CD4-positive, alpha-beta T cell treated with Interleukin-15 for 4 hours (primary cell): ENCODE data around the gene FZD2.
"Not testable (repeated sequence)": the region's sequence is repeated elsewhere in the genome, so short reads cannot be mapped to it uniquely, and the experiment has no call there.

Experiments
- DNase-seq: peaks from one replicate; pipeline ENCODE4 v3.0.0-alpha.2; 2020; ENCODE audit warnings: low spot score

The FZD2 gene

GRCh38 chr17:44575403-44575802 lies 18.1 kb downstream of the FZD2 start:
- DNase-seq = no peak

DNA sequence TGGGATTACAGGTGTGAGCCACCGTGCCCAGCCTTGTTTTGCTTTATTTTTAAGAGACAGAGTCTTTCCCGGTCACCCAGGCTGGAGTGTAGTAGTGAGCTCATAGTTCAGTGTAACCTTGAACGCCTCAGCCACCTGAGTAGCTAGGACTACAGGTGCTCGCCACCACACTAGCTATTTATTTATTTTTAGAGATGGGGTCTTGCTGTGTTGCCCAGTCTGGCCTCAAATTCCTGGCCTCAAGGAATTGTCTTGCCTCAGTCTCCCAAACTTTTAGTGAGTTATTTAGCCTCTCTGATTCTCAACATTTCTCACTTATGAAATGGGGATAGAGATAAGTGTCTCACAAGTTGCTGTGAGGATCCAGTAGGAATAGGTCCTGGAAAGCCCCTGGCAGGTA lies 21.7 kb downstream of the FZD2 start:
- DNase-seq = no peak

GRCh38 chr17:44581868-44582267 lies 24.6 kb downstream of the FZD2 start:
- no peak for DNase-seq

- DNase-seq = no peak
Observed at GRCh38 chr17:44584443-44584842, 27.2 kb downstream of the FZD2 start.

DNA sequence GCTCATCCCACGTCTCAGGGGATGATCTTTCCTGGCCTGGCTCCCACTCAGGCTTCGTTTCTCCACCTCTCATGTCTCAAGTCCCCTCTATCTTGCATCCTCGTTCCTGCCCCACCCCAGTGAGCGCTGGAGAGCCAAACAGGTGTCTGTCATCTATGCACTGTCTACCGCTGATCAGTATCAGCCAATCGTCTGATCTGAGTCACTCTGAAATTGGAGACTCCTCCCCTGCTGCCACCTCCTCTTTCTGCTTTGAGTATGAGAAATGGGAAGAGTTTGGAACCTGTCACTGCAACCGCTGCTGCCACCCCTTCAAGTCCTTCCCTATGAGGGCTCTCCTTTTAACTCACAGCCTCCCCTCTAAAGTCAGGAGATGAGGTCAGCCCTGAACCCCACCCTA lies 28.0 kb downstream of the FZD2 start:
- no peak for DNase-seq

GRCh38 chr17:44587339-44587738 lies 30.1 kb downstream of the FZD2 start:
- DNase-seq = no peak

DNA sequence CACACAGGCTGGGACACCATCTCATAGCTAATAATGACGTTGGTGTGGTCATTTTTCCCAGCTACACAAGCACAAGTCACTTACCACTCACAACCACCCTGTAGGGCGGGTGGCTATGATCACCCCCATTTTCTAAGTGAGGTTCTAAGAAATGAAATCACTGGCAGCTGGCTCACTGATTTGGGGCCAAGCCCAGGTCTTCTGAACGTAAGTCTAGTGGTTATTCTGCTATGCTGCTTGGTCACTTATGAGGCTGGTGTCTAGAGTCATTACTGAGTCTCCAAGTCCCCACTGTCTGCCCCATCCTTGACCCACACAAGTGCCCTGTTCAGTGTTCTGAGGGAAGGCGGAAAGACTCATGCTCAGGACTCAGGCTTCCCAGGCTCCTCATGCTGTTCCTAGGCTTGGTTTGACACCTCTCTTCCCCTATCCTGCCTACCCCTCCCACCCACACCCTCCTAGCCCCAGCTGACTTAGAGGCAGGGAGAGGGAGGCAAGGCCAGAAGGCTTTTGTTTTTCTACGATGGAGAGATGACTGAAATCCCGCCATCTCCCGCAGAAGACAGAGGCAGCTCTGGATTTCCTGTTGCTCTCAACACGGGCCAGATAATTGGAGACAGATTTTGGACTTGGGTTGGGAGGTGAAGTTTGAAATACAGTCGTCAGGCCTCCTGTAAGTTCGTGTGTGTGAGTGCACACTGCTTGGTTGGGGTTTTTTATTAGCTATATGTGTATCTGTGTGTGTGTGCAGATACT lies 32.2 kb downstream of the FZD2 start:
- no peak for DNase-seq

GRCh38 chr17:44590072-44590462 lies 32.8 kb downstream of the FZD2 start:
- not testable (repeated sequence) for DNase-seq

GRCh38 chr17:44590762-44591161 lies 33.5 kb downstream of the FZD2 start:
- not testable (repeated sequence) for DNase-seq

GRCh38 chr17:44591206-44591605 lies 33.9 kb downstream of the FZD2 start:
- DNase-seq = no peak

GRCh38 chr17:44593156-44593555 lies 35.9 kb downstream of the FZD2 start:
- no peak for DNase-seq

DNA sequence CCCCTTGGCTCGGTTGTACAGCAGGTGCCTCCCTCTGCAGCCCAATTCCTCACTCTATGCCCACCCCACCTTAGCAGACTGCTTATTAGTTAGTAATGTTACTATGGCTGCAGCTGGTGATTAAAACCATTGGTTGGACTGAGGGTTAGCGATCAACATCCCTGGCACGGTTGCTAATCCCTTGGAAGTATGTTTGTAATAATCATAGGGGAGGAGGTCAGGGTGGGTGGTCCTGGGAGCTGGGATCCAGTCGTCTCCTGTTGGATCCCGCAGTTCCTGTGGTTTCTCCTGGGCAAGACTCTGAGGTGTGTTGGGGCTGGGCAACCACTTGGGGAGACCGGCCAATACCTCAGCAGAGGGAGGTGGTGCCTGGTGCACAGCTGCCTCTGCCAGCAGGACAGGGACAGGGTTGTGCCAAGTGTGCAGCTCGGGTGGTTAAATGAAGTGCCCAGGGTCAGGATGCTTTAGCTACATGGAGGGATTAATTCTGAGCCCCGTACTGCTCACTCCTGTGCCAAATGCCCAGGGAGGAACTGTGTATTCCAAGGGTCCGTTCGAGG lies 38.0 kb downstream of the FZD2 start:
- DNase-seq = no peak

DNA sequence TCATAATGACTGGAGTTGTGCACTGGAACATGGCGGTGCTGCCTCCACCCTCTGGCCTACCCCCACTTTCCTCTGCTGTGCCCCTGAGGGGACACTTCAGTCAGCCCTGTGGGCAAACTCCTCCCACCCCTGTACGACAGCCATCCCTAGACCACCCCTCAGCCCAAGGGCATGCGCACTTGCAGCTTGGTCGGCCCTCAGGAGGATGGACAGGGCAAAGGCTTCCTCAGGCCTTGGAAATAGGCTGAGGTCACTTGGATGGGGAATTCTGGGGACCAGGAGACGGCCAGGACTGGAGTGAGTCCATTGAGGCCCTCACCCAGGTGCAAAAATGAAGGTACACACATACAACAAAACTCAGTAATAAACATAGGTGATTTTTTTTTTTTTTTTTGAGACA lies 41.0 kb downstream of the FZD2 start:
- DNase-seq = no peak

DNA sequence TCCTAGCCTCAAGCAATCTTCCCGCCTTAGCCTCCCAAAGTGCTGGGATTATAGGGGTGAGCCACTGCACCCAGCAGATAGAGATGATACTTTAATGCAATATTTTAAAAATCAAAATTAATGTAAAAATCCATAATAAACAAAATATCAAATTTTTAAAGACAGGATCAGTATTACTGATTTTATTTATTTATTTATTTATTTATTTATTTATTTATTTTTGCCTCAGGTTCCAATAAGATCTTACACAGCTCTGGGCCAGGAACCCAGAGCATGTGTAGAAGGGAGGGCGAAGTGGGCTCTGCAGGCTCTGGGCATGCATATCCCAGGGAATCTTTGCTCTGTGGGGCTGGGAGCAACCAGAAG lies 41.6 kb downstream of the FZD2 start:
- DNase-seq = no peak

DNA sequence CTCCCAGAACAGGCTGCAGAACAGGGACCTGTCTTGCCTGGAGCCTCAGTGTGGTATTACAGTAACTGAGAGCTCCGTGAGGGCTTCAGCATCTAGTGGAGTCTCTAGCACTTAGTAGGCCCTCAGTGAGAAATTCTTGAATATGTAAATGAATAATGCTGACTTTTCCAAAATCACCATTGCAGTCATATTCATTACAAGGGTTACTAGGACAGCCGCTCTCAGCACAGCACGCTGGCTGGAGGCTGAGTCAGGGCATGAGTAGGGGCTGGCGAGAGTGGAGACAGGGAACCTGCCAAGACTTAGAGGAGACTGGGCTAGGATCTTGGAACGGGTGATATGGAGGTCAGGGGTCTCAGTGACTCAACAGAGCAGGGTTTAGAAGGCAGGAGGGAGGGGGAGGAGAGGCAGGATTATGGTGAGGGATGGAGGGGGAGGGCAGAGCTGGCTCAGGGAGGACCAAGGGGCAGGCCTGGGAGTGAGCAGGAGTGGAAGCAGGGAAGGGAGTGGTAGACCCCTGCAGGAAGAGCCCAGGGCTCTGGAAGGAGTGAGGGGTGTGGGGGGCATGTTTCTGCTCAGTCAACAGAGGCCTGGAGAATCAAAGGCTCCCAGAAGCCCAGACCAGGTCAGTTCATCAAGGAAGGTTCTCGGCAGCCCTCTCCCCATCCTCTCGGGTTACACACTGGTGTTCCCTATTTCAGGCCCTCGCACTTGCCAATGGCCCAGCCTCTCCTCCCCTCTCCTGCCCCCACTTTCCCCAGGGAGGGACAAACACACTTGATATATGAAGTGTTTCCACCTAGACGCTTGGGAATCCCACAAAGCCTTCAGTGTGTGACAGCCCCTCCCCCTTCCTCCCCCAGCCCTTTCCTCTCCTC lies 42.3 kb downstream of the FZD2 start:
- DNase-seq = no peak

GRCh38 chr17:44601539-44601938 lies 44.3 kb downstream of the FZD2 start:
- DNase-seq = no peak

- DNase-seq = no peak
Observed at GRCh38 chr17:44601973-44602372, 44.7 kb downstream of the FZD2 start.

DNA sequence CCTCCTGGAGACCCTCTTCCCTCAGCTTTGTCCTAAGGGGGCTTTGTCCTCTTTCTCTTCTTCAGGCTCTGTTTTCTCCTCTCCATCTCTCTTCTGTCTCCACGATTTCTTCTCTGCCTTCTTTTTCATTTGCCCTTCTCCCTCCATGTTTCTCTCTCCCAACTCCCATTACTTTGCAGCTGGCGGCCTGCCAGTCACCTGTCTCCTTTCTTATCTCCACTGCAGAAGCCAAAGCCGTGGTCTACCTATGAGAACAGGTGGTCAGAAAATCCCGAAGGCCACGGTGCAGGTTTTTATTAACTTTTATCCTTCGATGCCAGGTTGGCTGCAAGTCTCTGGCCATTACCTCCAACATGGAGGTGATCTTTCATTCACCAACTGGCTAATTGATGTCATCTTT lies 45.1 kb downstream of the FZD2 start:
- DNase-seq = no peak

DNA sequence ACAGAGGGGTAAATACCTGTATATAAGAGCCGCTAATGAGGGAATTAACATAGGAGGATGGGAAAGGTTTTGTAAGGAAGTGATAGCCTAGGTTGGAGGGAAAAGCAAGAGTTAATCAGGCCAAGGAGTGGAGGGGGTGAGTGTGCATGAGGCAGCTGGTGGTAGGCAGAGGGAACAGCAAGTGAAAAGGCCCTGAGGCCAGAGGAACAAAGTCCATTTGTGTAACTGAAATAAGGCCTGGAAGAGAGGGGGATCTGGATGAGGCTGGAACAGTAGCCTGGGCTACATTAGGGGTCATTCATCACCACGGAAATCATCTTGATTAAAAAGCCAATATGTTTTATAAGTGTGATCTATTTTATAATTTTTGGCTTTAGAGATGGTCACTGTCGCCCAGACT lies 45.7 kb downstream of the FZD2 start:
- no peak for DNase-seq

GRCh38 chr17:44604116-44604761 lies 47.0 kb downstream of the FZD2 start:
- DNase-seq = no peak

DNA sequence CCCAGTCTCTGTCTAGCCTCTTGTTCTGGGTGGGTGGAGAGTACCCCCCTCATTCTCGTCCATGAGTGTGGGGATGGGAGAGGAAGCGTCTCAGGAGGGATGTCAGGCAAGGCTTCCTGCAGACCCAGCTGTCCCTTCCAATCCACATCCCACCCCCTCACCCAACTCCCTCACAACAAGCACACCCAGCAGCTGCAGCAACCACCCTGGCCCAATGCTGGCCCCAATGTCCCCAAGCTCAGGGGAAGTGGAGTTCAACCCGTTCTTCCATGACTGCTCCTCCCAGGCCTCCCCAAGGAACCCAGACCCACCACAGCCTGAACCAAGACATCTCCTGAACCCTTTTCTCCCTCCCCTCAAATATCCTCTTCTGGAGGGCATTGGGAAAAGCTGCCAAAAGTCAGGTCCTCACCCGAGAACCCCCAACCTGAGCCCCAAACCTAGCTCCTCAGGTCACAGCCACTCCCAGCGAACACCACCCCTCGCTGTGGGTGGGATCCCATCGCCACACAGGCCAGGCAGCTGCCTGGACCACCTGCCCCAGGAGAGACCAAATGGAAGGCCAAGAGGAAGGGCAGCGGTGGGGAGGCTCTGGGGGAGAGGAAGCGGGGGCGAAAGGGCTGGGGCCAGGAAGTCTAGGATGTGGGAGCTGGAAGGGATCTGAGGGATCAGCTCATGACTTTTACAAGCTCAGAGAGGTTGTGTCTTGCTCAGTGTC lies 47.6 kb downstream of the FZD2 start:
- DNase-seq = no peak

DNA sequence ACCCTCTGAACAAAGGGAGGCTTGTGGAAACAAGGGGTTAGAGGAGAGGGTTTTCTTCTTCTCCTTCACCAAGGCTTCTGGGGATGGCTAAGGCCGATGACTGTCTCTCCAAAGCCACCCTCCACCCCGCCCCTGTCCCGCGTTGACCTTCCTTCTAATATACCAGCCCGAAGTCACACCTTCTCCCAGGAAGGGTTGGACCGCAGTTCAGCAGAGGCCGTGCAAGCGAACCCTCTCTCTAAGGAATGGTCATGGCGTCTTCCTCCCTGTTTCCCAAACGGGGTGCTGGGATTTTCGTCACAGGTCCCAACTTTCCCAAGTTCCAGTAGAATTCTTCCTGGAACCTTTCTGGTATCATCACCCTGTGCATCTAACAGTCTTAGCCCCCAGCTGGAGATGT lies 49.4 kb downstream of the FZD2 start:
- no peak for DNase-seq
